Liver (tissue), 9 donors: ENCODE data around the gene EVA1C. TPM values are rescaled to one million over a fixed set of nuclear protein-coding genes. Genes with fewer than 3 reads are reported as not detected.

Source experiments
- DNase-seq: peaks from one replicate; pipeline ENCODE4 v3.0.0-alpha.2; 2017; ENCODE audit warnings: low spot score
- H3K27ac ChIP-seq, 2 donors: one replicate each; pipeline ENCODE4 v1.7.0; 2013; ENCODE audit warnings: inconsistent platforms in 2 of 2, low read length in 2 of 2, control low read depth in 1 of 2, low read depth in 1 of 2, mild to moderate bottlenecking in 1 of 2
- H3K27me3 ChIP-seq, 4 donors: one replicate each; pipeline versions ENCODE4 v1.6.1 to v1.7.0; 2013; ENCODE audit warnings: low read length in 3 of 4, inconsistent platforms in 1 of 4, mild to moderate bottlenecking in 1 of 4, moderate library complexity in 1 of 4; ENCODE audit not compliant: control insufficient read depth in 4 of 4, insufficient read depth in 4 of 4
- H3K36me3 ChIP-seq, 4 donors: one replicate each; pipeline versions ENCODE4 v1.6.1 to v1.7.0; 2013; ENCODE audit warnings: low read length in 3 of 4, mild to moderate bottlenecking in 3 of 4, low read depth in 1 of 4, moderate library complexity in 1 of 4; ENCODE audit not compliant: control insufficient read depth in 4 of 4, insufficient read depth in 3 of 4
- H3K4me1 ChIP-seq, 4 donors: one replicate each; pipeline versions ENCODE4 v1.6.1 to v1.7.0; 2013; ENCODE audit warnings: low read length in 3 of 4, mild to moderate bottlenecking in 3 of 4, moderate library complexity in 1 of 4; ENCODE audit not compliant: control insufficient read depth in 4 of 4, insufficient read depth in 4 of 4
- H3K4me3 ChIP-seq, 3 donors: one replicate each; pipeline versions ENCODE4 v1.6.1 to v1.7.0; 2013; ENCODE audit warnings: low read length in 3 of 3, control low read depth in 1 of 3, low read depth in 1 of 3, mild to moderate bottlenecking in 1 of 3
- H3K9ac ChIP-seq, 2 donors: one replicate each; pipeline ENCODE4 v1.7.0; 2013; ENCODE audit warnings: low read length in 2 of 2, mild to moderate bottlenecking in 2 of 2, moderate library complexity in 2 of 2, control low read depth in 1 of 2, low read depth in 1 of 2
- H3K9me3 ChIP-seq, 4 donors: one replicate each; pipeline versions ENCODE4 v1.6.1 to v1.7.0; 2013; ENCODE audit warnings: low read length in 3 of 4; ENCODE audit not compliant: control insufficient read depth in 4 of 4
- ATF3 ChIP-seq: IDR thresholded peaks from 2 replicates; pipeline ENCODE4 v1.6.1; 2016; ENCODE audit warnings: antibody characterized with exemption
- CTCF ChIP-seq: fragments of 150-350 bp; IDR thresholded peaks from 2 replicates; pipeline ENCODE4 v1.5.1; 2017; ENCODE audit warnings: improper control_type of control experiment, low read depth, low read length; ENCODE audit not compliant: missing input control
- EGR1 ChIP-seq, 2 donors: IDR thresholded peaks; 2 replicates each; pipeline ENCODE4 v1.6.1; 2016 to 2018; ENCODE audit warnings: antibody characterized with exemption in 2 of 2, low read depth in 2 of 2
- FOXA1 ChIP-seq: IDR thresholded peaks from 2 replicates; pipeline ENCODE4 v1.6.1; 2016; ENCODE audit warnings: antibody characterized with exemption
- FOXA2 ChIP-seq: IDR thresholded peaks from 2 replicates; pipeline ENCODE4 v1.6.1; 2016; ENCODE audit warnings: antibody characterized with exemption
- HNF4A ChIP-seq, 2 donors: conservative IDR thresholded peaks; 2 replicates each; pipeline ENCODE4 v1.6.1; 2016; ENCODE audit warnings: antibody characterized with exemption in 2 of 2, mild to moderate bottlenecking in 2 of 2
- HNF4G ChIP-seq: IDR thresholded peaks from 2 replicates; pipeline ENCODE4 v1.6.1; 2016; ENCODE audit warnings: antibody characterized with exemption
- JUND ChIP-seq, 2 donors: IDR thresholded peaks; 2 replicates each; pipeline ENCODE4 v1.6.1; 2016; ENCODE audit warnings: antibody characterized with exemption in 2 of 2
- MAX ChIP-seq: IDR thresholded peaks from 2 replicates; pipeline ENCODE4 v1.6.1; 2016; ENCODE audit warnings: antibody characterized with exemption
- NR2F2 ChIP-seq: IDR thresholded peaks from 2 replicates; pipeline ENCODE4 v1.6.1; 2016; ENCODE audit warnings: antibody characterized with exemption
- RAD21 ChIP-seq, 2 donors: IDR thresholded peaks; 2 replicates each; pipeline ENCODE4 v1.6.1; 2016; ENCODE audit warnings: antibody characterized with exemption in 2 of 2, mild to moderate bottlenecking in 2 of 2
- REST ChIP-seq: IDR thresholded peaks from 2 replicates; pipeline ENCODE4 v1.6.1; 2016; ENCODE audit warnings: antibody characterized with exemption, mild to moderate bottlenecking
- RXRA ChIP-seq, 2 donors: IDR thresholded peaks; 2 replicates each; pipeline ENCODE4 v1.6.1; 2017 to 2018; ENCODE audit warnings: antibody characterized with exemption in 2 of 2, mild to moderate bottlenecking in 1 of 2
- SP1 ChIP-seq: IDR thresholded peaks from 2 replicates; pipeline ENCODE4 v1.6.1; 2018; ENCODE audit warnings: antibody characterized with exemption, mild to moderate bottlenecking
- TAF1 ChIP-seq: conservative IDR thresholded peaks from 2 replicates; pipeline ENCODE4 v1.6.1; 2016; ENCODE audit warnings: antibody characterized with exemption, mild to moderate bottlenecking
- YY1 ChIP-seq: IDR thresholded peaks from 2 replicates; pipeline ENCODE4 v1.6.1; 2016; ENCODE audit warnings: antibody characterized with exemption, mild to moderate bottlenecking
- ZBTB33 ChIP-seq: IDR thresholded peaks from 2 replicates; pipeline ENCODE4 v1.6.1; 2016; ENCODE audit warnings: antibody characterized with exemption
- WGBS: extraction: QIAGEN DNeasy Blood & Tissue Kit; methylation state at CpG from one replicate; pipeline ENCODE4 v1.1.7; 2013; 5-methylcytosine and 5-hydroxymethylcytosine counted together
- polyA plus RNA-seq, 2 donors: library from polyadenylated mRNA; stranded (reverse) in 1 of 2; unstranded in 1 of 2; fragments of 200-250 nt in 1 of 2; fragments of >200 nt in 1 of 2; fragmentation: Nextera tagmentation in 1 of 2; extraction: Ambion mirVana in 1 of 2; gene quantifications; one replicate each; pipeline versions ENCODE4 v1.2.1 to v1.2.3, GENCODE V29; 2013 to 2015
- total RNA-seq, 2 donors: library from RNA; depleted of rRNA; stranded (reverse); fragments of >200 nt; gene quantifications; one replicate each; pipeline ENCODE4 v1.2.3, GENCODE V29; 2014
- donor health status: healthy.
- donor health status: healthy.
- donor health status: healthy.
- donor health status: healthy.
- donor health status: healthy.

The EVA1C gene
- total and polyA plus RNA-seq, 4 donors: 0.47 to 3.3 (median 2.4) TPM

- Histone ChIP-seq H3K27ac (no peak overlapping the region), H3K9me3 (no peaks in the 10 kb centered on the region), H3K27me3 (no peaks in the 10 kb centered on the region), H3K36me3 (no peaks in the 10 kb centered on the region), H3K4me3 (no peak overlapping the region), H3K4me1 (no peaks in the 10 kb centered on the region), H3K9ac (no peak overlapping the region)
- TF ChIP-seq RAD21 (IDR thresholded peaks at IDR 0.05) (no peak), SP1 (no peak), ZBTB33 (no peak), FOXA2 (no peak), CTCF (no peak), RXRA (IDR thresholded peaks at IDR 0.05) (no peak), ATF3 (no peak), MAX (no peak), JUND (IDR thresholded peaks at IDR 0.05) (no peak), YY1 (no peak), NR2F2 (no peak), HNF4G (no peak), TAF1 (no peak), HNF4A (conservative IDR thresholded peaks at IDR 0.05) (no peak), EGR1 (IDR thresholded peaks at IDR 0.05; ENCODE audit: low read depth in 2 of 2) (no peak), FOXA1 (no peak)
- DNase-seq: no peak
- whole genome bisulfite sequencing: 97% methylated on average over 7 of the region's 7 CpGs
Measured at GRCh38 chr21:32533611-32534010, 121.1 kb downstream of the EVA1C start.

- no peak overlapping the region for H3K4me3 ChIP-seq
- H3K36me3 ChIP-seq: no peaks in the 10 kb centered on the region
- no peaks in the 10 kb centered on the region for H3K27me3 ChIP-seq
- H3K9me3 ChIP-seq: no peaks in the 10 kb centered on the region
- no peak overlapping the region for H3K27ac ChIP-seq
- H3K4me1 ChIP-seq: no peaks in the 10 kb centered on the region
- H3K9ac ChIP-seq: no peak overlapping the region
- TF ChIP-seq CTCF (no peak), ZBTB33 (no peak), RAD21 (IDR thresholded peaks at IDR 0.05) (no peak), HNF4A (conservative IDR thresholded peaks at IDR 0.05) (no peak), RXRA (IDR thresholded peaks at IDR 0.05) (no peak), SP1 (no peak), HNF4G (no peak), REST (no peak), NR2F2 (no peak), TAF1 (no peak)
- WGBS: 81% methylated on average over 8 of the region's 8 CpGs
- DNase-seq: no peak
Measured at GRCh38 chr21:32534113-32534512, 121.6 kb downstream of the EVA1C start.
